Endothelial cell of umbilical vein (primary cell): ENCODE data around the gene NMS. TPM values are rescaled to one million over a fixed set of nuclear protein-coding genes. Genes with fewer than 3 reads are reported as not detected.

Experiments used
- BruUV-seq: library from RNA; stranded (reverse); fragments of 400-500 nt; replicated peaks from 2 replicates; lab custom pipeline; 2021; lab: Mats Ljungman, UMichigan
- CTCF ChIA-PET: fragments of 300-600, 350-600 bp; sonication (Branson Sonifier 250); formaldehyde crosslinking; loops from one replicate; lab custom pipeline; 2021; ENCODE audit warnings: antibody characterized with exemption, inconsistent platforms; lab: Charles Lee
- POLR2A ChIA-PET: fragments of 300-600, 350-600 bp; sonication (Branson Sonifier 250); formaldehyde crosslinking; loops from one replicate; lab custom pipeline; 2021; ENCODE audit warnings: antibody characterized with exemption, inconsistent platforms; lab: Charles Lee
- DNase-seq: peaks from one replicate; pipeline ENCODE4 v3.0.0-alpha.2; 2011; ENCODE audit warnings: low read depth, low spot score
- FAIRE-seq: peaks from 2 replicates; lab custom pipeline; 2011; peaks lifted over from hg19 to GRCh38; lab: Jason Lieb, UNC
- H2AFZ ChIP-seq: 2 replicates; pipeline ENCODE4 v1.6.0; 2012; ENCODE audit warnings: low read depth, low read length, control low read depth, inconsistent platforms
- H3K27ac ChIP-seq: 2 replicates; pipeline ENCODE4 v1.5.1; 2011; ENCODE audit warnings: low read depth, mild to moderate bottlenecking, control low read depth, low read length, moderate library complexity; ENCODE audit not compliant: insufficient read depth
- H3K27me3 ChIP-seq, 2 experiments: 2 replicates each; pipeline versions ENCODE4 v1.6.0 to v1.6.1; 2011; ENCODE audit warnings: low read length in 2 of 2, mixed read lengths in 1 of 2; ENCODE audit not compliant: control insufficient read depth in 2 of 2, insufficient read depth in 2 of 2
- H3K36me3 ChIP-seq, 2 experiments: 2 replicates in 1 of 2; 3 replicates in 1 of 2; pipeline ENCODE4 v1.5.1; 2011; ENCODE audit warnings: low read length in 2 of 2, mild to moderate bottlenecking in 1 of 2, moderate library complexity in 1 of 2; ENCODE audit not compliant: control insufficient read depth in 2 of 2, insufficient read depth in 2 of 2; ENCODE audit errors: extremely low read depth in 1 of 2
- H3K4me1 ChIP-seq: 3 replicates; pipeline ENCODE4 v1.5.1; 2011; ENCODE audit warnings: mild to moderate bottlenecking, low read length; ENCODE audit not compliant: control insufficient read depth, insufficient read depth; ENCODE audit errors: extremely low read depth
- H3K4me2 ChIP-seq: 2 replicates; pipeline ENCODE4 v1.6.1; 2011; ENCODE audit warnings: low read length, control low read depth, mixed read lengths; ENCODE audit not compliant: insufficient read depth
- H3K4me3 ChIP-seq, 3 experiments: fragments of 200-600 bp in 1 of 3; sonication (generic), shearing (Covaris generic) in 1 of 3; replicated peaks in 1 of 3; 2 replicates each; pipeline ENCODE4 v1.5.1; 2011 to 2016; ENCODE audit warnings: control low read depth in 3 of 3, low read length in 3 of 3, mild to moderate bottlenecking in 2 of 3, inconsistent platforms in 1 of 3, low read depth in 1 of 3, moderate library complexity in 1 of 3; ENCODE audit not compliant: insufficient read depth in 1 of 3
- H3K79me2 ChIP-seq: 2 replicates; pipeline ENCODE4 v1.6.0; 2012; ENCODE audit warnings: low read length, inconsistent platforms; ENCODE audit not compliant: control insufficient read depth, insufficient read depth
- H3K9ac ChIP-seq: replicated peaks from 2 replicates; pipeline ENCODE3; 2011; ENCODE audit warnings: low read length, control low read depth; ENCODE audit not compliant: insufficient read depth; ENCODE audit errors: extremely low read depth
- H3K9me1 ChIP-seq: replicated peaks from 3 replicates; pipeline ENCODE4 v1.6.0; 2011; ENCODE audit warnings: mild to moderate bottlenecking, low read length; ENCODE audit not compliant: control insufficient read depth, insufficient read depth; ENCODE audit errors: extremely low read depth
- H3K9me3 ChIP-seq: replicated peaks from 2 replicates; pipeline ENCODE4 v1.5.1; 2012; ENCODE audit warnings: low read length, inconsistent platforms; ENCODE audit not compliant: control insufficient read depth, insufficient read depth
- H4K20me1 ChIP-seq: replicated peaks from 2 replicates; pipeline ENCODE3; 2011; ENCODE audit warnings: mild to moderate bottlenecking, low read length; ENCODE audit not compliant: control insufficient read depth, insufficient read depth; ENCODE audit errors: extremely low read depth
- CTCF ChIP-seq, 2 donors: IDR thresholded peaks; 1 replicate in 1 of 2; 2 replicates in 1 of 2; pipeline ENCODE4 v1.5.1; 2011; ENCODE audit warnings: low read length in 2 of 2, mild to moderate bottlenecking in 2 of 2, moderate library complexity in 2 of 2, control low read depth in 1 of 2, inconsistent platforms in 1 of 2, low read depth in 1 of 2; ENCODE audit not compliant: insufficient read depth in 1 of 2; ENCODE audit errors: extremely low read depth in 1 of 2
- EZH2 ChIP-seq: IDR thresholded peaks from 2 replicates; pipeline ENCODE4 v1.6.1; 2012; ENCODE audit warnings: borderline replicate concordance, low read depth, mild to moderate bottlenecking, moderate library complexity, low read length, inconsistent platforms; ENCODE audit not compliant: severe bottlenecking
- FOS ChIP-seq: IDR thresholded peaks from 2 replicates; pipeline ENCODE4 v1.6.1; 2011; ENCODE audit warnings: mild to moderate bottlenecking, low read length, moderate library complexity, borderline replicate concordance; ENCODE audit not compliant: insufficient read depth
- GATA2 ChIP-seq: IDR thresholded peaks from 2 replicates; pipeline ENCODE4 v1.7.0; 2011; ENCODE audit warnings: low read depth, mild to moderate bottlenecking, moderate library complexity, mixed read lengths, low read length; ENCODE audit not compliant: insufficient read length, insufficient read depth
- JUN ChIP-seq: IDR thresholded peaks from 2 replicates; pipeline ENCODE4 v1.6.1; 2011; ENCODE audit warnings: borderline replicate concordance, low read depth; ENCODE audit not compliant: insufficient read length, insufficient read depth
- MAX ChIP-seq: IDR thresholded peaks from 2 replicates; pipeline ENCODE4 v1.6.1; 2011; ENCODE audit not compliant: insufficient read depth, insufficient read length
- MYC ChIP-seq: IDR thresholded peaks from one replicate; pipeline ENCODE4 v1.6.1; 2011; ENCODE audit warnings: mild to moderate bottlenecking, low read depth, low read length
- POLR2A ChIP-seq: IDR thresholded peaks from 2 replicates; pipeline ENCODE4 v1.6.1; 2012; ENCODE audit warnings: low read depth, mild to moderate bottlenecking, control low read depth, low read length
- POLR2AphosphoS5 ChIP-seq: IDR thresholded peaks from 2 replicates; pipeline ENCODE4 v1.6.1; 2012; ENCODE audit warnings: low read depth, mild to moderate bottlenecking, control low read depth, low read length, moderate library complexity; ENCODE audit not compliant: insufficient read depth
- dilution Hi-C: fragments of 300-500 bp; cut with MboI; formaldehyde crosslinking; loops from one replicate; pipeline ENCODE4 v1.15.0; 2019; ENCODE audit warnings: low sequenced_read_pairs; ENCODE audit not compliant: extremely low pct_ligation_motif_present
- intact Hi-C: fragments of 100-400 bp; cut with micrococcal nuclease; formaldehyde crosslinking; loops from one replicate; pipeline ENCODE4 v1.10.0; 2022
- polyA plus RNA-seq, 4 experiments: library from polyadenylated mRNA; depleted of rRNA in 3 of 4; stranded (reverse) in 3 of 4; unstranded in 1 of 4; fragments of >200 nt; gene quantifications; 2 replicates each; pipeline versions ENCODE4 v1.2.1 to v1.2.3, GENCODE V29; 2011 to 2012; ENCODE audit warnings: missing spikeins in 1 of 4
- total RNA-seq: library from RNA; stranded (reverse); gene quantifications from 2 replicates; pipeline ENCODE4 v1.2.3, GENCODE V29; 2021

Gene NMS
- total and polyA plus RNA-seq, 2 donors (not counting 3 experiments of a cell fraction or from before 2014, with no cell fraction given) = not detected

- no TSS peak for BruUV-seq
- H3K4me2 ChIP-seq = no peak overlapping the region
- H3K36me3 ChIP-seq = no peaks in the 10 kb centered on the region
- H4K20me1 ChIP-seq = no peaks in the 10 kb centered on the region
- H3K9me3 ChIP-seq = no peaks in the 10 kb centered on the region
- POLR2A ChIA-PET = no interaction called here
- no peak overlapping the region for H3K9ac ChIP-seq
- H3K79me2 ChIP-seq = no peaks in the 10 kb centered on the region
- TF ChIP-seq POLR2A = no peak
- TF ChIP-seq GATA2 = no peak
- no peak for TF ChIP-seq EZH2
- no peak for TF ChIP-seq FOS
- no peak for TF ChIP-seq CTCF (IDR thresholded peaks at IDR 0.05; ENCODE audit: extremely low read depth in 1 of 2, insufficient read depth in 1 of 2, low read depth in 1 of 2, low read length in 2 of 2)
- TF ChIP-seq MAX = no peak
- TF ChIP-seq JUN = no peak
- TF ChIP-seq POLR2AphosphoS5 = no peak
- TF ChIP-seq MYC = no peak
- no peaks in the 10 kb centered on the region for H3K9me1 ChIP-seq
- H3K4me3 ChIP-seq = no peak overlapping the region
- no peak for FAIRE-seq
- CTCF ChIA-PET = no interaction called here
- no peaks in the 10 kb centered on the region for H3K27me3 ChIP-seq
- H3K27ac ChIP-seq = no peak overlapping the region
- H3K4me1 ChIP-seq = no peaks in the 10 kb centered on the region
- intact Hi-C loops = no loop called here
- H2AFZ ChIP-seq = no peak overlapping the region
- DNase-seq = no peak
- dilution Hi-C loops = no loop called here
These were observed 43.4 kb downstream of the NMS start for GRCh38 chr2:100513650-100514049.
